T-helper 1 cell treated with Interleukin-12 subunit alpha and Interleukin-12 subunit beta and Interleukin-4 antibody, amounts not matched to agents 30 μg/mL and 1 μg/mL, for 36 hours (primary cell): ENCODE results near the gene FGF22.
"Not testable (repeated sequence)": the region's sequence is repeated elsewhere in the genome, so short reads cannot be mapped to it uniquely, and the experiment has no call there.

Source experiments
- H3K27ac Mint-ChIP-seq: one replicate; pipeline ENCODE4 v1.8.0; 2021; ENCODE audit warnings: mild to moderate bottlenecking, mixed read lengths
- H3K27me3 Mint-ChIP-seq: one replicate; pipeline ENCODE4 v1.8.0; 2021; ENCODE audit warnings: low read depth, mixed read lengths
- H3K36me3 Mint-ChIP-seq: one replicate; pipeline ENCODE4 v1.8.0; 2021; ENCODE audit warnings: low read depth, mixed read lengths
- H3K4me1 Mint-ChIP-seq: one replicate; pipeline ENCODE4 v1.8.0; 2021; ENCODE audit warnings: low read depth, mixed read lengths
- H3K4me3 Mint-ChIP-seq: one replicate; pipeline ENCODE4 v1.8.0; 2021; ENCODE audit warnings: mild to moderate bottlenecking, moderate library complexity, mixed read lengths
- H3K9me3 Mint-ChIP-seq: one replicate; pipeline ENCODE4 v1.8.0; 2021; ENCODE audit warnings: mixed read lengths

FGF22 gene

DNA sequence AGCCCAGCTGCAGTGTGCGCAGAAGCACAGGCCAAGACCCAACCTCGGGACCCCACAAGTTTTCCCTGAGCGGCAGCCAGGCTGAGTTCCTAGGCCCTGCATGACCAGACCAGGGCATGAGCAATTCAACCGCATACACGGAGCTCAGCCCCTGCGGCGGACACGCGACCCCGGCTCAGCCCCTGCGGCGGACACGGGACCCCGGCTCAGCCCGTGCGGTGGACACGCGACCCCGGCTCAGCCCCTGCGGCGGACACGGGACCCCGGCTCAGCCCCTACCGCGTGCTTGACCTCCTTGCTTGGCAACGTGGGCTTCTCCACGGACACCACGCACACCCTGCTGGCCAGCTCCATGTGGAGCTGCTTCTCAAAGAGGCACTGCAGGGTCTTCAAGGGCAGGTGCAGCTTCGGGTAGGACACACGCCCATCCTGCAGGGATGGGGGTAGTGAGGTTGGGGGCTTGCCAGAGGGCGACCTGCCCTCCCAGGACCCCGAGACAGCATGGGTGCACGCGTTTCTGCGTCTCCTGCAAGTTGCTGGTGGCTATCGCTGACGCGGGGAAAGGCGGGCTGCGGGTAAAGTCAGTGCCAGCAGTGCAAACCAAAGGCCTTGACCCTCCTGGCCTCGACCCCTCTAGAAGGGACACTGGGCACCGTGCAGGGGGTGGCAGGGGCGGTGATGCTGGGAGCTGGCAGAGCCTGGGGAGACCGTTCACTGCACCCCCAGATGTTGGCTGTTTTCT, 16.3 kb upstream of the FGF22 start:
- Mint-ChIP-seq H3K27ac (no peak overlapping the region), H3K4me1 (peaks cover 2% of the 10 kb centered on the region), H3K27me3 (no peaks in the 10 kb centered on the region), H3K9me3 (no peaks in the 10 kb centered on the region), H3K4me3 (no peak overlapping the region), H3K36me3 (peaks cover 9% of the 10 kb centered on the region)

GRCh38 chr19:623974-624373, 15.7 kb upstream of the FGF22 start:
- Mint-ChIP-seq H3K36me3 (peaks cover 10% of the 10 kb centered on the region), H3K27ac (no peak overlapping the region), H3K4me1 (peaks cover 2% of the 10 kb centered on the region), H3K27me3 (no peaks in the 10 kb centered on the region), H3K4me3 (no peak overlapping the region), H3K9me3 (no peaks in the 10 kb centered on the region)

GRCh38 chr19:624433-625109, 15.1 kb upstream of the FGF22 start:
- H3K4me1 Mint-ChIP-seq: peaks cover 2% of the 10 kb centered on the region
- no peaks in the 10 kb centered on the region for H3K9me3 Mint-ChIP-seq
- H3K27me3 Mint-ChIP-seq: no peaks in the 10 kb centered on the region
- H3K4me3 Mint-ChIP-seq: no peak overlapping the region
- peaks cover 11% of the 10 kb centered on the region for H3K36me3 Mint-ChIP-seq
- H3K27ac Mint-ChIP-seq: no peak overlapping the region

DNA sequence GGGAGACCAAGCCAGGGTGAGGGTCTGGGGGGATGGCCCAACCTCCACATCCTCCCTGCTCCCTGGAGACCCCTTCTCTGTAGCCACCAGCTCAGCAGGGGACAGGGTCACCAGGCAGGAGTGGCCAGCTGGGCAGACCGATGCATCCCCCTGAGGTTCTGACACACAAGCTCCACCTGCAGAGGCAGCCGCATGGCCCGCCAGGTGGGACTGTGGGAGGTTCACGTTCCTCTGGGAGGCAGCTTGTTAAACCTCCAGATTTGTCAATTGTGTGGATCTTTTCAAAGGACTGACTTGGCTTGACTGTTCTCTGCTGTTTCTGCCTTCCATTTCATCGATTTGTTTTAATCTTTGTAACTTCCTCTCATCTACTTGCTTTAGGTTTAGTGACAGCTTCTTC, 14.4 kb upstream of the FGF22 start:
- H3K4me1 Mint-ChIP-seq: peaks cover 2% of the 10 kb centered on the region
- no peak overlapping the region for H3K4me3 Mint-ChIP-seq
- H3K27ac Mint-ChIP-seq: no peak overlapping the region
- peaks cover 15% of the 10 kb centered on the region for H3K36me3 Mint-ChIP-seq
- H3K9me3 Mint-ChIP-seq: no peaks in the 10 kb centered on the region
- no peaks in the 10 kb centered on the region for H3K27me3 Mint-ChIP-seq

- H3K36me3 Mint-ChIP-seq: peaks cover 17% of the 10 kb centered on the region
- H3K4me3 Mint-ChIP-seq, H3K27ac Mint-ChIP-seq, H3K4me1 Mint-ChIP-seq, H3K27me3 Mint-ChIP-seq, H3K9me3 Mint-ChIP-seq: not testable (repeated sequence)
These were observed 13.1 kb upstream of the FGF22 start for GRCh38 chr19:626566-626965.

- Mint-ChIP-seq H3K4me1 (peaks cover 7% of the 10 kb centered on the region), H3K9me3 (no peaks in the 10 kb centered on the region), H3K27ac (no peak overlapping the region), H3K36me3 (peaks cover 17% of the 10 kb centered on the region), H3K4me3 (no peak overlapping the region), H3K27me3 (no peaks in the 10 kb centered on the region)
These were observed 11.5 kb upstream of the FGF22 start for GRCh38 chr19:628168-628567.

- peaks cover 17% of the 10 kb centered on the region for H3K36me3 Mint-ChIP-seq
These were observed 10.2 kb upstream of the FGF22 start for GRCh38 chr19:629515-629914.

DNA sequence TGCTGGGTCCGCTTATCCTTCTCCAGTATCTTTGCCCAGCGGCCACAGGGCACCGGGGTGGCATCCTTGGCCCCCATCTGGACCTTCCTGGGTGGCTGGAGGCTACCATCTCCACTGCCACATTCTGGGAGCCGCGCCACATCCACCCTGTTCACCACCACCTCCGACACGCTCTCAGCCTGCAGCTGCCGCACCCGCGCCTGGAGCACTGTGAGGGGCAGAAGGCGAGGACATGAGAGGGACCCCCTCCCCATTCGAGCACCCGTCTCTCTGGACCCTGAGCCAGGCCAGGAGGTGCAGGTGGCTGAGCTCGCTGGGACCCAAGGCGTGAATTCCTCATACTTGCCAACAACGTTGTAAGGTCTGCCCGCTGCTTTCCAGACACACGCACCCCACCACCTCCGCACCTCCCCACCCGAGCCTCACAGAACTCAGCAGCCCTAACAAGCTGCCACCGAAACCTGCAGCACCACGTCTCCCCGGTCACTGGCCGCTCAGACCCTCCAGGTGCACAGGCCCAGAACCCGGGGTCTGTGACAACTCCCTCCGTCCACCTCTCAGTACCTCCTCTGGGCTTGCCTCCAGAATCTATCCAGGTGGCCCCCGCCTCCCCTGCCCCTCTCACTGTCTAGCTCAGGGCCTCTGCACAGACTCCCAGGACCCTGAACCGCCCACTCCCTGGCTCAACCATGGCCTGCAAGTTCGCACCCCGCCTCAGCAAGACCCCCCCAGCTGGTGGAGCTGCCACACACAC, 9.5 kb upstream of the FGF22 start:
- Mint-ChIP-seq H3K9me3 (no peaks in the 10 kb centered on the region), H3K36me3 (peaks cover 17% of the 10 kb centered on the region), H3K4me3 (no peak overlapping the region), H3K4me1 (peaks cover 11% of the 10 kb centered on the region), H3K27ac (no peak overlapping the region), H3K27me3 (no peaks in the 10 kb centered on the region)

More at GRCh38 chr19:629515-629914, 10.2 kb upstream of the FGF22 start:
- not testable (repeated sequence) for H3K4me3 Mint-ChIP-seq, H3K9me3 Mint-ChIP-seq, H3K27me3 Mint-ChIP-seq, H3K27ac Mint-ChIP-seq
- peaks cover 11% of the 10 kb centered on the region for H3K4me1 Mint-ChIP-seq

DNA sequence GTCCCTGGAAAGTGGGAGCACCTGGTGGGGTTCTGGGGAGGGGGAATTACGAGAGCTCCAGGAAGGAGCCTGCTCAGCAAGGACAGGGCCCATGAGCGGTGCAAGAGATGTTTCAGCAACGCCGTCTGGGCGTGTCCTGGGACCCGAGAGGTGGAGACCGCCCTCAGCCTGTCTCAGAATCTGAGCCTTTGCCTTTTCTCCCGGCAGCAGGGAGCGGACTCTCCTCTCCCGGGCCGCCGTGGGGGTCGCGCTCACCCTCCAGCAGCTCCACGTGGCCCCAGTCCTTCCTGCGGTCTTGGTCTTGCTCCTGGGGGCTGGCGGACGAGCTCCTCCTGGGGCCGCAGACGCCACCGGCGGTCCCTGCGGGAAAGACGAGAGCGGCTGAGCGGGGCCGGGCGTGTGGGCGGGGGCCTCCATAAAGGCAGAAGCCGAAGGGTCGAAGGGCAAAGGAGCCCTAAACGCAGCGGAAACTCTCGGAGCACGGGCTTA, 7.1 kb upstream of the FGF22 start:
- Mint-ChIP-seq H3K9me3 (no peaks in the 10 kb centered on the region), H3K27me3 (peaks cover 4% of the 10 kb centered on the region), H3K27ac (peak overlapping the region; percentile 97), H3K36me3 (peaks cover 11% of the 10 kb centered on the region), H3K4me1 (peaks cover 8% of the 10 kb centered on the region), H3K4me3 (peak overlapping the region; percentile 96)

- Mint-ChIP-seq H3K4me1 (peaks cover 8% of the 10 kb centered on the region), H3K9me3 (no peaks in the 10 kb centered on the region), H3K27me3 (peaks cover 4% of the 10 kb centered on the region), H3K36me3 (peaks cover 11% of the 10 kb centered on the region), H3K4me3 (peak within 1 kb of the TSS; percentile 96), H3K27ac (peak within 1 kb of the TSS; percentile 97)
These were observed 6.5 kb upstream of the FGF22 start, which contains the start of gene POLRMT for GRCh38 chr19:633068-633785. TSS of gene POLRMT (minus strand) at chr19:633537. CDS start at chr19:633512, 25 bp downstream.

GRCh38 chr19:633786-634639, 5.7 kb upstream of the FGF22 start:
- H3K36me3 Mint-ChIP-seq: peaks cover 7% of the 10 kb centered on the region
- peaks cover 8% of the 10 kb centered on the region for H3K4me1 Mint-ChIP-seq
- H3K9me3 Mint-ChIP-seq: no peaks in the 10 kb centered on the region
- H3K27me3 Mint-ChIP-seq: peaks cover 4% of the 10 kb centered on the region
- H3K27ac Mint-ChIP-seq: peak overlapping the region; percentile 97
- H3K4me3 Mint-ChIP-seq: peak overlapping the region; percentile 96

DNA sequence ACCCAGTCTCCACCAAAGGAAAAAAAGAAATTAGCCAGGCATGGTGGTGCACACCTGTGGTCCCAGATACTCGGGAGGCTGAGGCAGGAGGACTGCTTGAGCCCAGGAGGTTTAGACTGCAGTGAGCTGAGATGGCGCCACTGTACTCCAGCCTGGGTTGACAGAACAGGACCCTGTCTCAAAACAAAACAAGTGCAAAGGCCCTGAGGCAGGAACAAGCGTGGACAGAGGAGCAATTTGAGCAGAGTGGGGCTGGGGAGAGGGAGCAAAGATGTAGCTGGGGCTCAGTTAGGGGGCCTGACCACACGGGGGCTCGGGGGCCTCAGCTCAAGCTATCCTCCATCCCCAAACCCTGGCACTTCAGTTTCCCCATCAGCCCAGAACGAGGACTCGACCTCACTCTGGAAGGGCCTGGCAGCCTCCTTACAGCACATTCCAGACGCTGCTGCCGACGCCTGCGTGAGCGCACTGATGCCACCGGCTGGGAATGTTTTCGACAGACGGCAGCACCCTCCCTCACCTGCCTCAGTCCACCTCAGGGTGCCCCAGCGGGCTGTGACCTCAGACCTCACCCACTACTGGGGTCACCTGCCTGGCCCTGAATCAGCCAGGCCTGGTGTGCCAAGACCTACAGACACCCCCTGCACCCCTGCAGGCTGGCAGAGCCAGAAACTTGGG, 4.6 kb upstream of the FGF22 start:
- H3K9me3 Mint-ChIP-seq: no peaks in the 10 kb centered on the region
- peaks cover 4% of the 10 kb centered on the region for H3K27me3 Mint-ChIP-seq
- H3K27ac Mint-ChIP-seq: no peak overlapping the region
- peaks cover 2% of the 10 kb centered on the region for H3K36me3 Mint-ChIP-seq
- no peak overlapping the region for H3K4me3 Mint-ChIP-seq
- peaks cover 11% of the 10 kb centered on the region for H3K4me1 Mint-ChIP-seq

DNA sequence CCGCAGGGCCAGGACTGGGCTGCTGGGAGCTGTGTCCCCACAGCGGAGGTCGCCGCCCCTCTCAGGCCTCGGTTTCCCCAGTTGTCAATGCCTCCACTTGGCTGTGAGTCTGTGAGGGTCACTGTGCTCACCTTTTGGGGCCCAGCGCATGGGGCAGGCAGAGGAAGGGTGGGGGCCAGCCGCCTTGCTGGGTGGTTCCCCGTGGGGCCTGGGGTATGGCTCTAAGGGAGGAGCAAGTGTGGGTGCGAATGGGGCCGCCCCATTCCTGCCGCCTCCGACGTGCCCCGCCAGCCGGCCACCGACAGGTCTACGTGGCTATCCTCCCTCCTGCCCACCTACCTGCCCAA, 800 bp upstream of the FGF22 start:
- no peaks in the 10 kb centered on the region for H3K9me3 Mint-ChIP-seq
- H3K36me3 Mint-ChIP-seq: no peaks in the 10 kb centered on the region
- peaks cover 4% of the 10 kb centered on the region for H3K27me3 Mint-ChIP-seq
- peak overlapping the region; percentile 87 for H3K4me3 Mint-ChIP-seq
- H3K4me1 Mint-ChIP-seq: peaks cover 3% of the 10 kb centered on the region
- H3K27ac Mint-ChIP-seq: no peak overlapping the region
